NCI-H1436 treated with DMSO at 0.1 percent for 48 hours (cell line): ENCODE data around the gene ELL.
A peak's percentile ranks its signal among the peaks of the same experiment; 100 is the strongest.
"Not testable (repeated sequence)": the region's sequence is repeated elsewhere in the genome, so short reads cannot be mapped to it uniquely, and the experiment has no call there.

Experiments used
- DNase-seq: peaks from one replicate; lab custom pipeline; 2025; lab: John Stamatoyannopoulos, UW

ELL gene

DNA sequence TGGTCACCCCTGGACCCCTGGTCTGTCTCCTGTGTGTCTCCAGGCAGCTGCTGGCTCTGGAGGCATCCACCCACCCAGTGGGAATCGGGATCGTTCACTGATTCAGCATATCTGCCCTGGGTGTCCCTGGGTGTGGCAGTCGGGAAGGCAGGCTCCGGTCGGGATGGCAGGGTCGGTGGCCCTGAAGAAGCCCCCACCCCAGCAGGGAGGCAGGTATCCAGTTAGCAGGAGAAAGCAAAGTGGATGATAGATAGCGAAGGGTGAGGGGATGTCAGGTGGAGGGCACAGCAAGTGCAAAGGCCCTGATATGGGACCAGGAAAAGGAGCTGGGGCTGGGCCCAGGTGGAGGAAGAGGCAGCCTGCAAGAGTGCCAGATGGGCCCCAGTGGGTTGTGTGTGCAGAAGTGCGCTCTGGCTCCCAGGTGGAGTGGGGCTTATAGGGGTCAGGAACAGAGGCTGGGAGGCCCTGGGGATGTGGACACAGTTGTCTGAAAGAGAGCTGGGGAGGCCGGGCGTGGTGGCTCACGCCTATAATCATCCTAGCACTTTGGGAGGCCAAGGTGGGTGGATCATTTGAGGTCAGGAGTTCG is 100.4 kb downstream of the ELL start:
- DNase-seq = no peak

DNA sequence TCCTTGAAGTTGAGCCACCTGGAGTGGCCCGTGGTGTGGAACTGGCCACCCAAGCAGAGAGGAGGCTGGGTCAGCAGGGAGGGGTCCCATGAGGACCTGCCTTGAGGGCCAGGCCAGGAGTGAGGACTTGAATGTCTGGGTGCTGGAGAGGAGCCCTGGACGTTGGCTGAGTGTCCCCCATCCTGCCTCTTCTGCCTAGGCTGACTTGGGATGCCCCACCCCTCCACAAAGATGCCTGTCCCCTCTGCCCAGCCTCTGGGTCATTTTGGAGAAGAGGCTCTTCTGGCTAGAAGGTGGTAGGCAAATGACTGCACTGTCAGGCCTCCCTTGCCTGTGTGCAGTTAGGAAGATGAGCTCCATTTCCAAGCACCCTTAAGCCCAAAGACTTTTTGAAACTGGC is 100.9 kb downstream of the ELL start:
- no peak for DNase-seq

DNA sequence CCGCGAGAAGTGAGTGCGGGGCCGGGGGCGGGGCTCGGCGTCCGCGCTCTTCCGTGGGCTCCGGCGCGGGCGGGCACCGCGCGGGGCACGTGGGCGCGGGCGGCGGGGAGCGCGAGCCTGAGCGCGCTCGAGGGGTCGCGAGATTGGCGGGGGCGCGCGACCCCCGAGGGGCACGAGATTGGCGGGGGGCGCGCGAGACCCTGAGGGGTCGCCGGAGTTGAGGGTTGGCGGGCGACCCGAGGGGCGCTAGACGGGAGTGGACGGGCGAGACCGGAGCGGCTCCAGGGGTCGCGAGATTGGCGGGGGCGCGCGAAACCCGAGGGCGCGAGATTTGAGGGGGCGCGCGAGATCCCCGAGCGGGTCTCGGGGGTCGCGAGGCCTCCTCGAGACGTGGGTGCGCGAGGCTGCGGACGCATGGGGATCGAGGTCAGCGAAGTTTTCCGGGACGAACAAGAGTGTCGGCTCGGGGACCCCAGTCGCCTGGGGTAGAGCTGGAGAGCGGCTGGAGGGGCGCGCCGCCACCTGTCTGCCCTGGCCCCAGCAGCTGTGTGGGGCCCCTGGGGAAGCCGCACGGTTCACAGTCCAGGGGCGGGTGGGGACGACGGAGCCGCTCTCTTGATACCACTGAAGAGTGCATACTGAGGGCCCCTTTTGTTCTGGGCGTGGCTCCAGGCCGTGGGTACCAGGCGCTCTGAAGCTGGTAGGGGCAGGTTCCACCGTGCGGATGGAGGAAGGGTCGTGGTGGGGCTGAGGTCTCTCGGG is 102.0 kb downstream of the ELL start:
- DNase-seq = no peak

DNA sequence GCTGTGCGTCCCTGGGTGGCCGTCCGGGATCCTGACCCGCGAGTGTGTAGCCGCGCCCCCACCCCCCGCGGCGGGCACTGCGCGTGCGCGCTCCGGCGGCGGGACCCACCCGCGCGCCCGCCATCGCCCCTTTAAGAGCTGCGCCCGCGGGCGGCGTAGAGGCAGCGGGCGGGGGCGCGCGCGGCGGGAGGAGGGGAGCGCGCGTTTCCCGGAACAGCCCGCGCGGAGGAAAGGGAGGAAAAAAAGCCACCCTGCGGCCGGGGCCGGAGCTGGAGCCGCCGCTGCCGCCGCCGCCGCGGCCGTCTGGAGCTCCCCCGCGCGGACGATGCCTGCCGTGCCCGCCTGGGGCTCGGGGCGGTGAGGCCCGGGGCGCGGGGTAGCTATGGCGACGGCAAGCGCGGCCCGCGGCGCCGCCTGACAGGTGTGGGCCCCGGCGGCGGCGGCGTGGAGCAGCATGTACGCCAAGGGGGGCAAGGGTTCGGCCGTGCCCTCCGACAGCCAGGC is 102.6 kb downstream of the ELL start, which contains the start of gene SSBP4:
Gene SSBP4, plus strand, starts transcription at position 204 of the 504 bp plus-strand sequence. Its CDS starts 251 bp downstream, at position 455.
- DNase-seq = no peak

DNA sequence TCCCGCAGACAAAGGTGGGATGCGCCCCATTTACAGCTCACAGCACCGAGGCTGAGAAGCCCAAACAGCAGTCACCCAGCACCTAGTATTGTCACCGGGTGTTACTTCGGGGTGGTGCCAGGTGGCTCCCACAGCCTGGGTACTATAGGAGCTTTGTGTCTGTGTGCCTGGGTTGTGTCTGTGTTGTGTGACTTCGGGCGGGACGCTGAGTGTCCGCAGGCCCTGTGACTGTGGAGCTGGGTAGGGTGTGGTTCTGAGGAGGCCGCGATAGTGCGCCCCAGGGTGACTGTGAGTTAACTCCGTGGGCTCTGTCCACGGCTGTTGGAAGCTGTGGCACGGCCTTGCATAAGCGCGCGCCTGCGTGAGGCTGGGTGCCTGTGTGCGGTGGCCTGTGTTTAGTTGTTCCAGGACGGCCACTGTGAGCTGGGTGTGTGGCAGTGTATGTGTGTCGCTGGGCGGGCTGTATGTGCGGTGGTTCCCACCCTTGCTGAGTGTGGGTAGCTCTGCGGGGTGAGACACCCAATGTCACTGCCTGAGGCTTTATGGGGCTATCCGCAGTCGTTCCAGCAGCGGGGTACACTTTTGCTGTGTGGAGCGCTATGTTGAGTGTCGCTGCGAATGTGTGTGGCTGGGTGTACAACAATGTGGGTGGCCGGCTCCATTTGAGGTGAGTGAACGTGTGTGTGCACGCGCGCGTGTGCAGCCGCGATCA is 103.2 kb downstream of the ELL start:
- DNase-seq = no peak

DNA sequence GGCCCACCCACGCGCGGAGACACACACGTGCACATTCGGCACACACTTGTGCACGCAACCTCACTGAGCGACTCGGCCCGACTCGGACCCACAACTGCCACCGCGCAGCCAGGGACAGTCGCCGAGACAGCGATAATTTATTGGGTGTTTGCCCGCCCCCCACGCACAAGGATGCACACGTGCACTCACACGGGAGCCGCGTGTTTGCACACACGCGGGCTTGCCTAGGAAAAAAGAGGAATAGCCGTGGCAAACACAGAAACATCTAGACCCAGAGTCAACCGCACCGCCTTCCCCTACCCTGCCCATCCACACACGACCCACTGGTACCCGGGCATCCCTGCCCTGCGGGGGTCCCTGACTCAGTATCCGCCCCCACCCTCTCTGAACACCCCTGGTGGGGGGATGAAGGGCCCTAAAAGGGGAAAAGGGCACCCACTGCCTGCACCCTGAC is 103.8 kb downstream of the ELL start:
- DNase-seq = no peak

DNA sequence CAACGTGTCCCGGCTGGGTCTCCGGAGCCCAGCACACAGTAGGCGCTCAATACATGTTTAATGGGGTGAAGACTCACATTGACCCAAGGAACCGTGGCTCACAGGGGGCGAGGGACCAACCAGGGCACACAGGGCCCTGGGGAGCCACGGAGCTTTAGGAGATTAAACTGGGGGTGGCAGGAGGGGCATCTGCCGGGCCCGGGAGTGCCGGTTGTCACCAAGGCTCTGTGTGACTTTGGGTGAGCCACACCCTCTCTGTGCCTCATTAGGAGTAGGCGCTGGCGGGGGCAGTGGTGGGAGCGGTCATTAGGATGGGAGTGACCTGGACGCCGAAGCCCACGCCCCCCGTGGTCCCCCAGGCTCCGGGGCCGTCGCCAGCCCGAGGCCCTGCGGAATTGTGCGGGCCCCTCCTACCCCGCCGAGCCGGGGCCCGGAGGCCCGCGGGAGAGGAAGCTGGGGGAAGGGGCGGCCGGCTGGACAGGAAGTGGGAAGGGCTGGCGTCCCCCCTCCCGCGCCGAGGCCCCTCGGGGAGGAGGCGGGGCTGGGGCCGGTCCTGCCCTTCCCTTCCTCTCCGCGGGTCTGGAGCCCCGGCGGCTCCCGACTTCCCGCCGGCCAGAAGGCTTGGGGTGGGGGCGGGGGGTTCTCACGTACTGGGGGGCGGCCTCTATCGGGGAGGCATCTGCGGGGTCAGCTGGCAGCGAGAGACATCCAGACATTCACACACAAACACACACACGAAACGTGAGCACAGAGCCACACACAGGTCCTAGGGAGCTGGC is 104.4 kb downstream of the ELL start:
- no peak for DNase-seq

DNA sequence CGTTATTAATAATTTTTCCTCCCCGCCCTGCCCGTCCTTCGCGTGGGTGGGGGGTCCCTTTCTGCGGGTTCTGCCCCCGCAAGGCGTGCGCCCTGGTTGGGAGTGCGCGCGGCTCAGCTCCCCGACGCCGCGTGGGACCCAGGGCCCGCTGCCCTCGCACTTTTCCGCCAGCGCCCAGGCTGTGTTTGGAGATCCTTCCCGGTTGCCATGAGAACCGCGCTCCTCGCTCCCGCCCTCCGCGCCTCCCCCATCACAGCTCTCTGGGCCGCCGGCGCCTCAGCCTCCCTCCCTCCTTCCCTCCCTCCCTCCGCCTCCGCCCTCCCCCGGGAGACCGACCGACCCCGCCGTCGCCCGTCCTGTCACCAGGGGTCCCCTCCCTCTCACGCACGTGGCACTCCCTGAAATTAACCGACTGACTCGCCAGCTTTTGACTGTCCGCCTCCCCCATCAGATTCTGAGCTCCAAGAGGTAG is 105.1 kb downstream of the ELL start:
- peak; percentile 48 for DNase-seq

DNA sequence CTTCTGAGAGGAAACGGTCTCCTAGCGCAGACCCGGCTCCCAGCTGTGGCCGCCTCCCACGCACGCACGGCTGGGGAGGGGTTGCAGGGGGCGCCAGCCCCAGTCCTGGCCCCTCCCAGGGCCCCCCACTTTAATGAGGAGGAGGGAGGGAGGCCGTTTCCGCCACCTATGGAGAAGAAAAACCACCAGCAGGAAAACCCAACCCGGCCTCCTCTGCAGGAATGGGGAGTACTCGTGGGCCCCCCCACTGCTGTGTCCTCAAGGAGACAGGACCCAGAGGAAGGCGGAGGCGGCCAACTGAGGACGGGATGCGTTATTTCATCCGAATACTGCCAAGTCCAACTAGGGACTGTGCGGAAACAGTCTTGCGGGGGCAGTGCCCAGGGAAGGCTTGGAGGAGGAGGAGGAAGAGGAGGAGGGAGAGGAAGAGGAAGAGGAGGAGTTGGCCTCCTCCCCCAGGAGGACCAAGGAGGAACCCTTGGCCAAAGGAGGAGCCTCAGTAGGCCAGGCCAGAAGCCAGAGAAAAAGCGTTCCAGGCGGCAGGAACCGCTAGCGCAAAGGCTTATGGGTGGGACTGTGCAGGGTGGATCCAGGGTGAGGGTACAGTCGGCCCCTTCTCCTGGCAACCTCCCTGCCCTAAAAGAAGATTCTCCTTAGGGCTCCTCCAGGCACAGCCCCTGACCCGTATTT is 106.5 kb downstream of the ELL start:
- DNase-seq = no peak

DNA sequence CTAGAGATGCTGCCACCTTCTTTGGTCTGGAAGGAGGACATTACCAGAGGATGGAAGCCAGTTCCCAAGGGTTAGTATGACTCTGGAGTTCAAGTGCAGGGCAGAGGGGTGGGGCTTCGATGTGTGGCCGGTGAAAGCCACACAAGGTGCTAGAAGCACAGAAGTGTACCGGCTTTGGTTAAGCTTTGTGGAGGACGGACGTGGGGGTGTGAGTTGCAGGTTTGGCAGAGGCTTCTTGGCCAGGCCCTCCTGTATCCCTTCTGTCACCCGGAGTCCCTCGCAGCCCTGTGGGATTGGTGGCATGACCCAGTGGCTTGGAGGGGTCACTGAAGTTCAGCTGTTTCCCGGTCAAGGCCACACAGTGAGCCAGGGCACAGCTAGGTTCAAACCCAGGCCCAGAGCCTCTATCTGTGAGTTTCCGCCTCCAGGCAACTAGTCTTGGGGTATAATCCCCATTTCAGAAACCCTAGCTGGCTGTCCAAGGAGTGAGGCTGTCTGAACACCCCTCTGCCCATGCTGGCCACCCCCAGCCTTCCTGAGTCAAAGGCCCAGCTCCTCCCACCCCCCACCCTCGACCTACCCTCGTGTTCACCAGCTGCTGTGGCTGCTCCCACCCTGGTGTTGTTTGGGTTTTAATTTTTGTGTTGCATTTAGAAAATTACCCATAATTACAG is 107.2 kb downstream of the ELL start:
- DNase-seq = peak; percentile 71

DNA sequence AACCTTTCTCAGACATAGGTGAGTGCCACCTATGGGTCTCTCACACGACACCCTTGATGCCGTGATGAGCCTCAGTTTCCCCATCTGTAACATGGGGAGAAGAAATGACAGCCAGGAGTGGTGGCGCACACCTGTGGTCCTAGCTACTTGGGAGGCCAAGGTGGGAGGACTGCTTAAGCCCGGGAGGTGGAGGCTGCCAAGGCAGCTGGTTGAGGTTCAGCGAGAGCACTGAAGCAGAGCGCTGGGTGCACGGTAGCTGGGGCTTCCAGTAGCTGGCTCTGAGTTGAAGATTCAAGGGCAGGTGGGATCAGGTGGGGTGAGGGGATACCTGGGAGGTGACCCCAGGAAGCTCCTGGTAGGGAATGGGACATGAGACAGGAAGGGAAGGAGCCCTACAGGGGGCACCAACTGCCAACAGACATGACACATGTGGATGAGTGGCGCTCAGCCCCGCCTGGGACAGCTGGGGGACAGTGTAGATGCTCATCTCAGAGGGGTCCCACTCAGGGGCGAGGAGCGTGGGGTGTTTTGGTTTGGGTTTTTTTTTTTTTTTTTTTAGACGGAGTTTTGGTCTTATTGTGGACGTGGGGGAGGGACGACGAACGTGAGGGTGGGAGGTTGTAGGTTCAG is 109.1 kb downstream of the ELL start:
- no peak for DNase-seq

DNA sequence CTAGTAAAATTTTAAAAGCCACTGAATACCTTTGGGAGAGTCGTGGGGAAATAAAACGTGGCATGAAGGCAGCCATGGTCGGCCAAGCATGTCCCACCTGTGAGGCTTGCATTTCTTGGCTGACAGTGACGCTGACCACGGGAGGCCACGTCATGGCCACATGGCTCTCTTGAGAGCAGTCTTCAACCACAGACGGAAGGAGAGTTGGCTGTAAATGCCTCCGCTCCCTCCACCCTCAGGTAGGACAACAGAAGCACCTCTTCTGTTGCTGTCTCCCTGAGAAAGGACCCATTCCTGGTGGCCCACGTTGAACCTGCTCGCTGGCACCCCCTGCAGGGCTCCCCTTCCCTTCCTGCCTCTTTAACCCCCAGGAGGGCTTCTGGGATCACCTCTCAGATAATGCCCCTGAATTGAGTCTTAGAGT is 113.8 kb downstream of the ELL start:
- DNase-seq = no peak

DNA sequence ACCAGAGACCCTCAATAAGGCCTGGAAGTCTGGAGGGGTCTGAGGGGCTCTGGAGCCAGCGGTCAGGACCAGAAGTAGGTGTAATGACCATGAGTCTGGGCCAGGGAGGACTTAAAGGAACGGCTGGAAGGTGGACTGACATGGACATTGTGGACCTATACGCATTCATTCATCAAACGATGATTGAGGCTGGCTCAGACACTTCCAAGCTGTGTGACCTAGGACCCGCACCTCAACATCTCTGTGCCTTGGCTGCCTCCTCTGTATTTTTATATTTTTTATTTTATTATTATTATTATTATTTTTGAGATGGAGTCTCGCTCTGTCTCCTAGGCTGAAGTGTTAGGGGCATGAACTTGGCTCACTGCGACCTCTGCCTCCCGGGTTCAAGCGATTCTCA is 115.1 kb downstream of the ELL start:
- DNase-seq = no peak

DNA sequence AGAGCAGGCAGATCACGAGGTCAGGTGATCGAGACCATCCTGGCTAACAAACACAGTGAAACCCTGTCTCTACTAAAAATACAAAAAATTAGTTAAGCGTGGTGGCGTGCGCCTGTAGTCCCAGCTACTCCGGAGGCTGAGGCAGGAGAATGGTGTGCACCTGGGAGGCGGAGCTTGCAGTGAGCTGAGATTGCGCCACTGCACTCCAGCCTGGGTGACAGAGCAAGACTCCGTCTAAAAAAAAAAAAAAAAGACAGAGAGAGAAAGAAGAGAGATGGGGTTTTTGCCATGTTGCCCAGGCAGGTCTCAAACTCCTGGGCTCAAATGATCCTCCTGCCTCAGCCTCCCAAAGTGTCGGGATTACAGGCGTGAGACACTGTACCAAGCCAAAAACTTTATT is 116.1 kb downstream of the ELL start:
- DNase-seq = not testable (repeated sequence)

DNA sequence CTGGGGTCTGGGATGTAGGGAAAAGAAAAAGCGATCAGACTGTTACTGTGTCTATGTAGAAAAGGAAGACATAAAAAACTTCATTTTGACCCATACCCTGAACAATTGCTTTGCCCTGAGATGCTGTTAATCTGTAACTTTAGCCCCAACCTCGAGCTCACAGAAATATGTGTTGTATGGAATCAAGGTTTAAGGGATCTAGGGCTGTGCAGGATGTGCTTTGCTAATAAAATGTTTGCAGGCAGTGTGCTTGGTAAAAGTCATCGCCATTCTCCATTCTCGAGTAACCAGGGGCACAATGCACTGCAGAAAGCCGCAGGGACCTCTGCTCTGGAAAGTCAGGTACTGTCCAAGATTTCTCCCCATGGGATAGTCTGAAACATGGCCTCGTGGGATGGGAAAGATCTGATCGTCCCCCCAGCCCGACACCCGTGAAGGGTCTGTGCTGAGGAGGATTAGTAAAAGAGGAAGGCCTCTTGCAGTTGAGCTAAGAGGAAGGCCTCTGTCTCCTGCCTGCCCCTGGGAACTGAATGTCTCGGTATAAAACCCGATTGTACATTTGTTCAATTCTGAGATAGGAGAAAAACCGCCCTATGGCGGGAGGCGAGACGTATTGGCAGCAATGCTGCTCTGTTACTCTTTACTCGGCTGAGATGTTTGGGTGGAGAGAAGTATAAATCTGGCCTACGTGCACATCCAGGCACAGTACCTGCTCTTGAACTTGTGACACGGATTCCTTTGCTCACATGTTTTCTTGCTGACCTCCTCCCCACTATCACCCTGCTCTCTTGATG is 119.2 kb downstream of the ELL start:
- not testable (repeated sequence) for DNase-seq

DNA sequence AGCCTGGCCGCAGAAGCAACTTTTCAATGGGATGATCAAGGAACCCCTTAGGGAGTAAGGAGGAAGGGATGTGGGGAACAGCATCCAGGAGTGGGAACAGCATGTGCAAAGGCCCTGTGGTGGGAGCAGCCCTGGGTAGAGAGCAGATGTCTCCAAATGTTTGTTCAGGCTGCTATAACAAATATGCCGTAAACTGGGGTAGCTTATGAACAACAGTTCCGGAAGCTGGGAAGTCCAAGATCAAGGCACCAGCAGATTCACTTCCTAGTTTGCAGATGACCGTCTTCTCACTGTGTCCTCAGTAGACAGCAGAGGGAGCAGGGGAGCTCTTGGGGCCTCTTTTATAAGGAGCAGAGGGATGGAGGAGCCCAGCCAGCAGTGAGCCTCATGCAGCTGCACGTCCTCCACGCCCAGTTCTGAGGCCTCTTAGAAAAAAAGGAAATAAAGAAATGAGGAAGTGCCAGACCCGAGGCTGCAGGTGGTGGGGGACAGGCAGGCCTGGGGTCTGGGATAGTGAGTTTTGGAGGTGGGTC is 120.2 kb downstream of the ELL start:
- DNase-seq = no peak

DNA sequence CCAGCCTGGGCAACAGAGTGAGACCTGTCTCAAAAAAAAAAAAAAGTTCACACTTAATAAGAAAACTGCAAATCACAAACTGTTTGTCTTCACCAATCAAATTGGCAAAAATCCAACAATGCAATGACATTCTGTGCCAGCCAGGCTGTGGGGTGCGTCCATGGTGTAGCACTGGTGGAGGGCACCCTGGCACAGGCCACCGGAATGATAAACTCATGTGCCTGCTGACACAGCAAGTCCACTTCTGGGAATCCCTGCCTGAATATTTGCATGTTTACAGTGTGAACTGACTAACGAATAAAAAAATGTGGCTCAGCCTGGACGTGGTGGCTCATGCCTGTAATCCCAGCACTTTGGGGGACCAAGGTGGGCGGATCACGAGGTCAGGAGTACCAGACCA is 122.9 kb downstream of the ELL start:
- DNase-seq = no peak

DNA sequence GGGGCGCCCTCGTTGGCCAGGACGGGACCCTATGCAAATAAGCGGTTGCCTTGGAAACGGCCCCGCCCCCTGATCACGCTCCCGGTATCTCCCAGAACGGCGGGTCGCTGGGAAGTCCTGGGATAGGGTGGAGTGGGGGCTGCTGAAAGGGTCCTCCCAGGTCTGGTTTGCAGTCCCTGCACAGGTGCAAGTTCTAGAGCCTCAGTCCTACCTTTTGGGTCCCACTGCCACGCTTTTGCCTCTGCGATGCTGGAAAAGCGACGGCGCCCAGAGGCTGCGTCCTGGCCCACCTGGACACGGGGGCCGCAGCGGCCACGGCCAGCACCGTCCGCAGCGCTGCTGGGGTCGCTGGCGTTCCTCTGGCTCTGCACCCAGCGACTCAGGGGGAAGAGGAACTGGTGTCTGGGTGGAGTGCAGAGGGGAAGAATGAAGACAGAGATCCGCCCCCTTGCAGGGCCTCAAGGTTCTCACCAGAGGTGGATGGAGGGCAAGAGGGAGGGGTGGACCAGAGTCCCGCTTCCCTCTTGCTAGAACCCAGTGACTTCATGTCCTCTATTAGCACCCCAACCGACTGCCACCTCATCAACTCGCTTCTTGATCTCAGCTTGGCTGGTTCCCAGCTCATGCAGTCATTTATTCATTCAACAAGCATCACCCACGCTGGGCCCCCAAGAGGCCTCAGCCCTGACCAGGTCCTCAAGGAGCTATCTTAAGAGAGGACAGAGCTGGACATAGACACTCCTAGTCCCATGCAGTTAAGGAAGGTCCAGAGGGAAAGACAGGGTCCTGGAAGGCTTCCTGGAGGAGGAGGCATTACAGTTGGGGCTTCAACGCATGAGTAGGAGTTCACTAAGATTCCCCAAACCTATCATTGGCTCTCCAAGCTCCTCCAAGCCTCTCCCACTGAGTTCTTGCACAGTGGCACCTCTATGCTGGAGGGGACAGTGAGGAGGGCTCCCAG is 124.3 kb downstream of the ELL start, which contains the start of gene LRRC25:
Gene LRRC25, minus strand, starts transcription at position 381 of the 961 bp plus-strand sequence. CDS start 659 bp downstream, outside the sequence.
- no peak for DNase-seq
